AG09309 (cell line): ENCODE data around the gene GNAI1.

Experiments
- DNase-seq: peaks from one replicate; pipeline ENCODE4 v3.0.0-alpha.2; 2010; ENCODE audit warnings: low read depth
- H3K4me3 ChIP-seq: 2 replicates; pipeline ENCODE4 v1.5.1; 2011; ENCODE audit warnings: mild to moderate bottlenecking, low read depth, low read length, moderate library complexity; ENCODE audit not compliant: control insufficient read depth
- TF ChIP-seq, protein P1 (sequence below): IDR thresholded peaks from 2 replicates; pipeline ENCODE4 v1.5.1; 2011; ENCODE audit warnings: mild to moderate bottlenecking, low read depth, low read length, inconsistent platforms; ENCODE audit not compliant: insufficient read depth, control insufficient read depth; ENCODE audit errors: missing control alignments

The GNAI1 gene

DNA sequence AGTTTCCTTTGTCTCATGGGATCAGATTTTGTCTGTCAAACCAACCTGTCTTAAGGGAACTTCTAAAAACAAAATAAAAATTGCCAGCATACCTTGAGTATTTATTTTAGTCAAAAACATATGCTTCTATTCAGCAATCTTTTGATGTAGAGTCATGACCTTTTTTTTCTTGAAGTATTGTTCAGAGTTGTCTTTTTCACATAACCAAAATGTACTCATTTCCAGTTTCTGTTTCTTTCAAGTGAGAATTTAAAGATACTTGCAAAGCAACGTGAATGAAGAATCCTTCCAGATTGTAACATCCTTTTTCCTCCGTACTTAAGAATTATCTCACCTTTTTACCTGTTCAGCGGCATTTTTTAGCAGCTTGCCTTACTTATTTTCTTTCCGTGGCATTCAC, 37.8 kb downstream of the GNAI1 start:
- TF ChIP-seq, protein P1, sequence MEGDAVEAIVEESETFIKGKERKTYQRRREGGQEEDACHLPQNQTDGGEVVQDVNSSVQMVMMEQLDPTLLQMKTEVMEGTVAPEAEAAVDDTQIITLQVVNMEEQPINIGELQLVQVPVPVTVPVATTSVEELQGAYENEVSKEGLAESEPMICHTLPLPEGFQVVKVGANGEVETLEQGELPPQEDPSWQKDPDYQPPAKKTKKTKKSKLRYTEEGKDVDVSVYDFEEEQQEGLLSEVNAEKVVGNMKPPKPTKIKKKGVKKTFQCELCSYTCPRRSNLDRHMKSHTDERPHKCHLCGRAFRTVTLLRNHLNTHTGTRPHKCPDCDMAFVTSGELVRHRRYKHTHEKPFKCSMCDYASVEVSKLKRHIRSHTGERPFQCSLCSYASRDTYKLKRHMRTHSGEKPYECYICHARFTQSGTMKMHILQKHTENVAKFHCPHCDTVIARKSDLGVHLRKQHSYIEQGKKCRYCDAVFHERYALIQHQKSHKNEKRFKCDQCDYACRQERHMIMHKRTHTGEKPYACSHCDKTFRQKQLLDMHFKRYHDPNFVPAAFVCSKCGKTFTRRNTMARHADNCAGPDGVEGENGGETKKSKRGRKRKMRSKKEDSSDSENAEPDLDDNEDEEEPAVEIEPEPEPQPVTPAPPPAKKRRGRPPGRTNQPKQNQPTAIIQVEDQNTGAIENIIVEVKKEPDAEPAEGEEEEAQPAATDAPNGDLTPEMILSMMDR, result no peak
- no peak for DNase-seq
- no peak overlapping the region for H3K4me3 ChIP-seq

DNA sequence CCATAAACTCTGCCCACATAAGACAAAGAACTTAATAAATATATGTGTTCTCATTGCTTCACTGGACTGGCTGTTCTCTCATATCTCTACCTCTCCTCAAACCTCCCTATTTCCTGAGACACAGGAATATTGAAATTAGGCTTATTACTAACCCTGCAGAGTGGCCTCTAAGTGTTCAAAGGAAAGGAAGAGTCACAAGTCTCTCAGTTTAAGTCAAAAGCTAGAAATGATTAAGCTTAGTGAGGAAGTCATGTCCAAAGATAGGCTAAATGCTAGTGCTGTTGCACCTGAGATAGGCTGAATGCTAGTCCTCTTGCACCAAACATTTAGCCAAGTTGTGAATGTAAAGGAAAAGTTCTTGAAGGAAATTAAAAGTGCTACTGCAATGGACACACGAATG, 41.1 kb downstream of the GNAI1 start:
- H3K4me3 ChIP-seq, result no peak overlapping the region
- DNase-seq, result no peak
- TF ChIP-seq, protein P1, result no peak

DNA sequence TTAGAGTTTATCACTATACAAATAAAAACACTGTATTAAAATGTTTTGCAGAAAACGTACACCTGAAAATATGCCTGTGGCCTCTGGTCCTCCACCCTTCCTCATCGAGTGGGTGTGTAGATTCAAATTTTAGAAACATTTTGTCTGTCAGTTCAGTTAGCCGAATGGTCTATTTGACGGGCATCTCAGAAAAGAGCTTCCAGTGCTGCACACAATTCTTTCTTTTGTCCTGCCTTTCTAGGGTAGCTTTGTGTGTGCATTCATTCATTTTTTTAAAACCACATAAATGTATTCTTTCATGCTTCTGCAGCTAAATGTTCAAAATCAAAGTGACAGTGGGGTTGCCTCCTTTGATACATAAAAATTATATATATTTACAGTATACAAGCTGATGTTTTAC, 46.8 kb downstream of the GNAI1 start:
- no peak overlapping the region for H3K4me3 ChIP-seq
- TF ChIP-seq, protein P1, result no peak
- no peak for DNase-seq

DNA sequence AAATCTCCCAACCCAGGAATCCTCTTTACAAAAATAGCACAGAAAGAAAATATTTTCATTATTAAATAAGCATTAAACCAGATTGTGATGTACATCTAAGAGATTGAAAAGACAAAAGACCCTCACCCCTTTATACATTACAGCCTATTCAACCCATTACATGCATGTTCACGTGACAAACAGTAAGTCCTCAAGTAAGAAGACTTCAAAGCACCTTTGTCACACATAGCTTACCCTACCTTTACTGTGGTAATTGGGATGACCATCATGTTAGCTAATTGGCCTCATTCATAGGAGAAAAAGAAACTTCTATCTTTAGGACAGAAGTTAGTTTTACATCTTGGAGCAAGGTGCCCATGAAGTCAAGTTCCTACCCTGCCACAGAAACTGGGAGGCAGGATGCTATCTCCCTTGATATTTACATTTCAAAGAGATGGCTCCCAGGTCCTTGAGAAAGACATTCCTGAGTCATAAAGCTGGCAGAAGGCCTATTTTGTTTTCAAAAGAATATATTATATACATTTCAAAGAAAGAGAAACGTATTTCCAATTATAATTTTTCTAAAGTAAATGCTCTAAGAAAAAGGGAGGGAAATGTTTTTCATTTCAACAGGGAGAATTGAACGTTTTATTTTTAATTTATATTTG, 48.1 kb downstream of the GNAI1 start:
- no peak for DNase-seq
- TF ChIP-seq, protein P1, result no peak
- H3K4me3 ChIP-seq, result no peak overlapping the region

DNA sequence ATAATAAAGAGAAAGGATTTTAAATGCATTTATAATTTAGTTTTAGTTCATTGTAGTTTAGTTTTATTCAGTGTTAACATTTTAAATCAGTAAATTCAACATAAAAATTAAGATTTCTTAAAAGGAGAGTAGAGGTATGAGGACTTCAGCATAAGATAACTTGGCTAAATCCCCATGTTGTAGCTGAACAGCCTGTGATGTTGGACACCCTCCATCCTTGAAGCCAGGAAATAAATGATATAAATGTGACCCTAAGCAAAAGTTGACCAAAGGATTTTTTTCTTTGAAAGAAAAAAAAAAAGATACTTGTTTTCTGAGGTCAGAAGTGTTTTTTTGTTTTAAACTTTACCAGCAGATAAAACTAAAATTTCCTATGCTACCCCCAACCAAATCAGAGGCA, 48.7 kb downstream of the GNAI1 start:
- TF ChIP-seq, protein P1, result no peak
- H3K4me3 ChIP-seq, result no peak overlapping the region
- no peak for DNase-seq

DNA sequence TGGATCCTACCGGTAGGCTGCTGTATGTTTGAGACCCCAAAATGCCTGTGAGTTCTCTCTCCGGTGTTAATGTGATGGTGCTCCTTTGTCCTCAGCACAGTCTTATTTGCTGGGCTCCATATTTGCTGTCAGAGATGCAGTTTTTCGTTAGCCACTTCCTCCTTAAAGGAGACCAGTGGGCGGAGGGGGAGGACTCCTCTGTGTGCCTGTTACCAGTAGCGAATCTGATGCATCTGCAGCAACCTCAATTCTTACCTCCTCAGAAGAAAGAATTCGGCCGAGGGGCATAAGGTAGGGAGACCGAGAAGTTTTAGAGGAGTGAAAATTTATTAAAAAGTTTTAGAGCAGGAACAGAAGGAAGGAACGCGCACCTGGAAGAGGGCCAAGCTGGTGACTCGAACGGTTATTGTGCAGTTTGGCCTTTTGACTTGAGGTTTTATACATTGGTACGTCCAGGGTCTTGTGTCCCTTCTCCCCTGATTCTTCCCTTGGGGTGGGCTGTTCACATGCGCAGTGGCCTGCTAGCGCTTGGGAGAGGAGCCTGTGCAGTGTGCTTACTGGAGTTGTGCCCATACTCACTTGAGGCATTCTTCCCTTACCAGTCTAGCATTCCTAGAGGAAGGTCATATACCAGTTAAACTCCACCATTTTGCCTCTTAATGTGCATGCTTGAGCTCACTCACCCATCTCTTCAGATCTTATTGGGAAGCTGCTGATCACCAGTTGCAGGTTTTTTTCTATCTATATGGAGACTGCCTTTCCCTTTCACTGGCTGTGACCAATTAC, 49.5 kb downstream of the GNAI1 start:
- TF ChIP-seq, protein P1, result no peak

More for the DNA sequence above, 49.5 kb downstream of the GNAI1 start:
- no peak for DNase-seq
- no peak overlapping the region for H3K4me3 ChIP-seq
